Activated CD4-positive, CD25-positive, alpha-beta regulatory T cell treated with anti-CD3 and anti-CD28 coated beads, Interleukin-2, amount 50 U/mL, for 24 hours (primary cell): ENCODE results near the gene BEST1.
A peak's percentile ranks its signal among the peaks of the same experiment; 100 is the strongest.
"Not testable (repeated sequence)": the region's sequence is repeated elsewhere in the genome, so short reads cannot be mapped to it uniquely, and the experiment has no call there.

Experiments used
- ATAC-seq, 2 donors: fragments of 150-1000 bp; cut with Tn5 transposase; one replicate each; pipeline ENCODE4 v1.10.0; 2021; ENCODE audit warnings: mild to moderate bottlenecking in 1 of 2, moderate library complexity in 1 of 2

BEST1 gene

DNA sequence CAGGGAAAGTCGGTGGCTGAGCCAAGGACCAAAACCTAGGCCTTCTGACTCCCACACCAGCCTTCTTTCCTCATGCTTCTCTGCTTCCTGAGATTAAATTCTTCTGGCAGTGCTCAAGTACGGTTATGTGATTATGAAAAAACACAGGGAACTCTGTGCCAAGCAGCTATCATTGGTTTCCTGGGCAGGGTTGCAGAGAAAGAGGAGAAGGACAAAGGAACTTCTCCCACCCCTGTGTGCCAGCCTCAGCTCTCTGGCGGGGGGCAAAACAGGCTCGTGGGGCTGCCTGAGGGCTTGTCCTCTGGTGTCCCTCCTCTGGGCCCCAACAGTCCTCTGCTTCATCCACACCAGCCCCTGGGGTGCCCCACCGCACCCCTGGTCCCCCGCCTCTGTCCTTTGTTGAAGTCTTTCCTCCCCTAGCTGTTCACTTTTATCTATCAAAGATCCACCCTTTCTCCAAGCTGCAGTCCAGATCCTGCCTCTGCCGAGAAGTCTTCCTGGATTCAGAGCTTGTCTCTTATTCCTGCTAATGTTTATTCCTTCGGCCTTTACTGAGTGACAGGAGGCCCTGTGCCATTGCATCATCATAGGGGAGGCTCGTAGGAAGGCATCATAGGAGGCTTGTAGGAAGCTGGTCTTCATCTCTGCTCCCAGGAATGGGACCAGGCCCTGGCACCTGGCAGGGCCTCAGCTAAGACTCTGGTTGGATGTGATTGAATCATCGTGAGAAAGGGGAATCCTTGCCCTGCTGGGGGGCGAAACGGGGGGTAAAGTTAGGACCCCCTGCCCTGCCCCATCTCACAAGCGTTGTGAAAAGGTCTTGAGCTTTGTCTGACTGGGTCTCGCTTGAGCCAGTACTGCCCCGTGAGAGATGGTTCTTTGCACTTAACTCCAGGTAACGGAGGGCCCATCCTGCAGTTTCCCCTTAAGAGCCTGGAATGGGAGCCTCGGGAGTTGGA is 28.8 kb downstream of the BEST1 start:
- ATAC-seq = no peak

DNA sequence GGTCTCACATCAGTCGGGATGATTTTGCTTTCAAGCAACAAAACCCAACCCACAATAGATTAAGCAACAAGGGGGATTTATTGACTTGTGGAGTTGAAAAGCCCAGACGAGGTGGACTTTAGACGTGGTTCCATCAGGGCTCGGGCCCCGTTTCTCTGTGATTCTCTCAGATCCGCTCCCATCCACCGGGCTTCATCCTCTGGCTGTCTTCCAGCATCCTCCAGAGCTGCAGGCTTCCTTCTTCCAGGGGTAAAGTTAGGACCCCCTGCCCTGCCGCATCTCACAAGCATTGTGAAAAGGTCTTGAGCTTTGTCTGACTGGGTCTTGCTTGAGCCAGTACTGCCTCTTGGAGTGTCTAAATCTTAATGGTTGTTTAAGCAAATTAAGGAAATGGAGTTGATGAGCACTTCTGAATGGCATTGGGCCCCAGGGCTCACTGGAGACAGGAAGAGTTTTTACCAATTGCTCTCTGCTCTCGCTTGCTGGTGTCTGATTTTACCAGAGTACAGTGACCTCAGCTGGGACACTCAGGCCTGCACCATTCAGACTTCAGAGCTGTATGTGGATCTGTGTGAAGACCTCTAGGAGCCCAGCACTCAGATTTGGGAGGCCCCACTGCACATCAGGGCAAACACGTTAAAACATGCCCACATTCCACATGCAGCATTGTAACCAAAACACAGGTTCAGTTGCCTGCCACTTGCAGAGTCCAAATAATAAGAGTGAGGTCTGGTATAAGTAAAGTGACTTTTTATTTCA is 30.8 kb downstream of the BEST1 start:
- no peak for ATAC-seq

GRCh38 chr11:61983419-61983818 is 33.3 kb downstream of the BEST1 start:
- no peak for ATAC-seq

DNA sequence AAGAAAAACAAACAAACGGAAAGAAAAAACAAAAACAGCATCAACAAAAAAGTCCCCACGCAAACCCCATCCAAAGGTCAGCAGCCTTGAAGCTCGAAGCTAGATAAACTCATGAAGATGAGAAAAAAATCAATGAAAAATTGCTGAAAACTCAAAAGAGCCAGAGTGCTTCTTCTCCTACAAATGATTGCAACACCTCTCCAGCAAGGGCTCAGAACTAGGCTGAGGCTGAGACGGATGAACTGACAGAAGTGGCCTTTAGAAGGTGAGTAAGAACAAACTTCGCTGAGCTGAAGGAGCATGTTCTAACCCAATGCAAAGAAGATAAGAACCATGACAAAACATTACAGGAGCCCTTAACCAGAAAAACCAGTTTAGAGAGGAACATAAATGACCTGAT is 35.7 kb downstream of the BEST1 start:
- no peak for ATAC-seq

- no peak for ATAC-seq
These were observed 44.8 kb downstream of the BEST1 start for GRCh38 chr11:61994981-61995380.

GRCh38 chr11:61996933-61997332 is 46.8 kb downstream of the BEST1 start:
- ATAC-seq = no peak

GRCh38 chr11:61999141-61999975 is 49.2 kb downstream of the BEST1 start:
- no peak for ATAC-seq

- no peak for ATAC-seq
These were observed 50.6 kb downstream of the BEST1 start for GRCh38 chr11:62000539-62001446.

GRCh38 chr11:62001450-62002191 is 51.5 kb downstream of the BEST1 start:
- ATAC-seq = no peak

DNA sequence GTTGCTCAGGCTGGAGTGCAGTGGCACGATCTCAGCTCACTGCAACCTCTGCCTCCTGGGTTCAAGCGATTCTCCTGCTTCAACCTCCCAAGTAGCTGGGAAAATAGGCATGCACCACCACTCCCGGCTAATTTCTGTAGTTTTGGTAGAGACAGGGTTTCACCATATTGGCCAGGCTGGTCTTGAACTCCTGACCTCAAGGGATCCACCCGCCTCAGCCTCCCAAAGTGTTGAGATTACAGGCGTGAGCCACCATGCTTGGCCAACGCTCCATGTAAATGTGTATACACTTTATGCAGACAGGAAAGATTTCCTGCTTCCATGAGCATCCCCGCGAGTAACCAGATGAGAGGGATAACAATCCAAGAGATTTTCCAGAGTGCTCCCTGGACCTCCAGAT is 52.1 kb downstream of the BEST1 start:
- ATAC-seq = not testable (repeated sequence)

- ATAC-seq = no peak
These were observed 54.3 kb downstream of the BEST1 start for GRCh38 chr11:62004473-62004872.

DNA sequence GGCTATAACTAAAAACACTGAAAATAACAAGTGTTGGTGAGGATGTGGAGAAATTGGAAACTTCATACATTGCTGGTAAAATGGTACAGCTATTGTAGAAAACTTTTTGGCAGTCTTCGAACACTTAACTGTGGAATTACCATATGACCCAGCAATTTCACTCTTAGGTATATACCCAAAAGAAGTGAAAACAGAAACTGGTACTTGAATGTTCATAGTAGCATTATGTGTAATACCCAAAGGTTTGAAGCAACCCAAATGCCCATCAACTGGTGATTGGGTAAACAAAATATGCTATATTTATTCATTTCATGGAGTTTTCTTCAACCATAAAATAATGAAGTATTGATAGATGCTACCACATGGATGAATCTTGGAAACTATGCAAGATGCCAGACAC is 58.0 kb downstream of the BEST1 start:
- peak in 1 of 2 donors; percentile 43 for ATAC-seq

- no peak for ATAC-seq
These were observed 60.9 kb downstream of the BEST1 start for GRCh38 chr11:62010935-62011528.

- no peak for ATAC-seq
These were observed 61.7 kb downstream of the BEST1 start for GRCh38 chr11:62011881-62012280.

GRCh38 chr11:62012451-62012831 is 62.3 kb downstream of the BEST1 start:
- ATAC-seq = no peak

GRCh38 chr11:62012832-62013461 is 62.8 kb downstream of the BEST1 start:
- ATAC-seq = no peak
